GM21619 (cell line): Measurements from ENCODE around the gene LBH.

Source experiments
- ATAC-seq: cut with Tn5 transposase; IDR thresholded peaks from one replicate; pipeline ENCODE4 v1.9.1; 2021; ENCODE audit not compliant: unreplicated experiment

Gene LBH

DNA sequence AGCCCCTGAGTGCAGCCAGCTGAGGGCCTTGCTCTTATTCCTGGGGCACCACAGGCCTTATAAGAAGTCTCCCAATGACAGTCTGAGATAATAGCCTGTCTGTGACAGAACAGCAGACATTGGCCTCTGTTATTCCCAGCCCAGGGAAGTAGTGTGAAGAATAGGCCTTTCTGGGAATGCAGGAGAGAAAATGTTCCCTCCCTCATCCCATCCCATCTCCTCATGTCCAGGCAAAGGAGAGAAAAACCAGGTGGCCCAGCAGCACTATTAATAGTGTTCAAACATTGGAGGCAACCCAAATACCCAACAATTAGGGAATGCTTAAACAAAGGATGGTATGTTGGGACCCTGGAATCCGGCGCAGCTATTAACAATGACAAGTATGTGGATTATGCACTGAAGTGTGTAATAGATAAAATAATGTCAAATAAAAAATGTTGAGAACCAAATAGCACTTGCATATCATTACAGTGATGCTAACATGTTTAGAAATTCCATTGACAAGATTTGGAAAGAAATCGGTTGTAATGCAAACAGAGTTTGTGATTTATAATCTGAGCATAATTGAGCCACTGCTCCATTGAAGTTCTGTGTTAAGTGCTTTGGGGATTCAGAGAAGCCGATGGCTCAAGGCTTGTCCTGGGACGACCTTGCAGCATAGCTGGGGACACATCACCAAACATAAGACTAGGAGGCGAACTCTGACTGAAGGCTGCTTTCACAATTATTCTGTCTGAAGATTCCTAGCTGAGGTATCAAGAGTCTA lies 69.3 kb downstream of the LBH start:
- no peak for ATAC-seq

DNA sequence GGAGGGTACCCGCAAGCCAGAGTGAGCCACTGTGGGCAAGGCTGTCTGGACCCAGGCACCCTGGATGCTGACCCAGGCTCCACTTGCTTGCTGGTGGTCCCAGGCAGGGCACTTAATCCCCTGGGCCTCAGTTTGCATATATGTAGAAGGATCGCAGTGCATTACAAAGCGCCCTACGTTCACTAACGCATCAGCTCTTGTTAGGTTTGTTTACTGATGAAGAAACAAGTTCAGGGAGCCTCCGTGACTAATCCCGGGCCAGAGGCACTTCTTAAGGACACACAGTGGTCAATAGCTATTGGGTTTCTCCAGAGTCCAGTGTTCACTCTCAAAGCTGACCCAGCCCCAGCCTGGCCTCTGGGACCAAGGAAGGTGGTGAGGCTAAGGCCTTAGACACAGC lies 70.2 kb downstream of the LBH start:
- no peak for ATAC-seq

DNA sequence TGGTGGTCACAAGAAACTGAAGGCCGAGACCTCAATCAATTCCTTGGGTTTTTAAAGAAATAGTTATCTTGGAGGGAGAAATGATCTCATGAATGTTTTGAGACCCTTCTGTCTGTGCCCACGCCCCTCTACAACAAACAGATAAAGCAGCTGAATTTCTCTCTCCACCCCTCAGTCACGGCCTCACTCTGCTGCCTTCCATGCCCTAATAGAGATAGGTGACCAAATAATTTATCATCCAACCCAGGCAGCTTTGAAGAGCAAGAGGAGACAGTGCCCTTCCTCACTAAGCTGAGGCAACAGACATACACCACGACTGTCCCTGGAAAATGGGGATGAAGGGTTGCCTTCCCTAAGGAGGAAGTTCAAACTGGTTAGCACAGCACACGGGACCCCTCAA lies 71.2 kb downstream of the LBH start:
- no peak for ATAC-seq

GRCh38 chr2:30303095-30303494 lies 71.8 kb downstream of the LBH start:
- ATAC-seq = no peak

GRCh38 chr2:30305235-30305634 lies 73.9 kb downstream of the LBH start:
- no peak for ATAC-seq

DNA sequence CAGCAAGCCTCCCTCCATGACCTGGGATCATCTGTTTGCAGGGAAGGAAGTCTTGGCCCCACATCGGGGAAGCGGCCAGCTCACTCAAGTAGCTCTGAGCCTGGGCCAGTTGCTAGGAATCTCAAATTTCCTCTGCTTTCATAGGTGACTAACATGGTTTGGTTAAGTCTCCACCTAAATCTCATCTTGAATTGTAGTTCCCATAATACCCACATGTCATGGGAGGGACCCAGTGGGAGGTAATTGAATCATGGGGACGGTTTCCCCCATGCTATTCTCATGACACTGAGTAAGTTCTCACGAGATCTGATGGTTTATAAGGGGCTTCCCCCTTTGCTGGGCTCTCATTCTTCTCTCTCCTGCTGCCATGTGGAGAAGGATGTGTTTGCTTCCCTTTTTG lies 75.2 kb downstream of the LBH start:
- no peak for ATAC-seq

DNA sequence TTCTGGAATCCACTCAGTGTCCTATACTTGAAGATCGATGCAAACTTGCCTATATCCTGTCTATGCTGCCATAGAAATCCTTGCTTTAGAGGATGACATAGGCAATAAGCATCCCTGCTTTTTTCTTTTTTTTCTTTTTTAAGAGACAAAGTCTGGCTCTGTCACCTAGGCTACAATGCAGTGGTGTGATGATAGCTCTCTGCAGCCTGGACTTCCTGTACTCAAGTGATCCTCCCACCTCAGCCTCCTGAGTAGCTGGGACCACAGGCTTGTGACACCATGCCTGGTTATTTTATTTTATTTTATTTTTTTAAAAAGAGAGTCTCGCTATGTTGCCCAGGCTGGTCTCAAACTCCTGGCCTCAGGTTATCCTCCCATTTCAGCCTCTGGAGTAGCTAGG lies 76.9 kb downstream of the LBH start:
- no peak for ATAC-seq
